NCI-H2107 treated with DMSO at 0.1 percent for 48 hours (cell line): ENCODE measurements around the gene TANGO6.
"Not testable (repeated sequence)": the region's sequence is repeated elsewhere in the genome, so short reads cannot be mapped to it uniquely, and the experiment has no call there.

Experiments used
- DNase-seq: peaks from one replicate; lab custom pipeline; 2025; ENCODE audit not compliant: unreplicated experiment; lab: John Stamatoyannopoulos, UW

The TANGO6 gene

DNA sequence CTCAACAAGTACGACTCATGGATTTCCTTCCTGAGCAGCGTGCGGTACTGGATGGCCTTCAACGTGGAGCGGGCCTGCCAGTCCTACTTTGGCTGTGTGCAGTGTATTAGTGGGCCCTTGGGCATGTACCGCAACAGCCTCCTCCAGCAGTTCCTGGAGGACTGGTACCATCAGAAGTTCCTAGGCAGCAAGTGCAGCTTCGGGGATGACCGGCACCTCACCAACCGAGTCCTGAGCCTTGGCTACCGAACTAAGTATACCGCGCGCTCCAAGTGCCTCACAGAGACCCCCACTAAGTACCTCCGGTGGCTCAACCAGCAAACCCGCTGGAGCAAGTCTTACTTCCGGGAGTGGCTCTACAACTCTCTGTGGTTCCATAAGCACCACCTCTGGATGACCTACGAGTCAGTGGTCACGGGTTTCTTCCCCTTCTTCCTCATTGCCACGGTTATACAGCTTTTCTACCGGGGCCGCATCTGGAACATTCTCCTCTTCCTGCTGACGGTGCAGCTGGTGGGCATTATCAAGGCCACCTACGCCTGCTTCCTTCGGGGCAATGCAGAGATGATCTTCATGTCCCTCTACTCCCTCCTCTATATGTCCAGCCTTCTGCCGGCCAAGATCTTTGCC lies 271.1 kb downstream of the TANGO6 start:
- no peak for DNase-seq

DNA sequence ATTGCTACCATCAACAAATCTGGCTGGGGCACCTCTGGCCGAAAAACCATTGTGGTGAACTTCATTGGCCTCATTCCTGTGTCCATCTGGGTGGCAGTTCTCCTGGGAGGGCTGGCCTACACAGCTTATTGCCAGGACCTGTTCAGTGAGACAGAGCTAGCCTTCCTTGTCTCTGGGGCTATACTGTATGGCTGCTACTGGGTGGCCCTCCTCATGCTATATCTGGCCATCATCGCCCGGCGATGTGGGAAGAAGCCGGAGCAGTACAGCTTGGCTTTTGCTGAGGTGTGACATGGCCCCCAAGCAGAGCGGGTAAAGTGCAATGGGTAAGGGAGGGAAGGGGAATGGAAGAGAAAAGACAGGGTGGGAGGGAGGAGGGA lies 271.6 kb downstream of the TANGO6 start:
- no peak for DNase-seq

DNA sequence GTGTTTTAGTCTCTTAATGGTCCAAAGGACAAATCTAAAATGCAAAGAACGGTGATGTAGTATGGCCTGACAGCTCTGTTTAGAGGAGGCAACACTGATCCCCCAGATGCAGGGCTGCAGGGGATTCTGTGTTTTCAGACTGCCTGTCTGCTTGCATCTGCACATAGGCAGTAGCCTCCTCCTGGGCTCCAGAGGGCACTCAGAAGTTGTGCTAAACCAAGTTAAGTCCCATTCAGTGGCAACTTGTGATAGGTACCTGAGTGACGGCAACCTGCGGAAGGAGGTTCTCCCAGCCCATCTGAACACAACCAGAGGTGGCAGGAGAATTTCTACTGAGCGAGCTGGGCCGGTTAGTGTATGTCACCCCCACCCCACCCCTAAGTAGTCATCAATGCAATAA lies 272.0 kb downstream of the TANGO6 start:
- no peak for DNase-seq

DNA sequence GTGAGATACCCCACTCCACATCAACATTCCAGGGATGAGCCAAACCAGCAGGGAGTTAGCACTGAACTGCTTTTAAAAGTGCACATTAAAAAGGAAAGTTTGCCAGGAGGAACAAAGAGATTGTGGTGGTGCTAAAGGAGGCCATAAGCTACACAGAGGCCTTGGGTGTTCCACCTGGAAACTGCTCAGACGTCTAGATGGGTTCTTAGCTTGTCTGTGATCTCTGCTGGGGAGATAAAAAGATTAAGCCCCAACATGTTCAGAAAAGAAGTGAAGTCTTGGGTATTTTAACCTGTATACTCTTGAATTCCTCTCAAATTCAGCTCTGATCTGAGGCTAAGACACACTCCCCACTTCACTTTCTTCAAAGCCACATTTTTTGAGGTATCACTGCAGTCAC lies 272.5 kb downstream of the TANGO6 start:
- no peak for DNase-seq

DNA sequence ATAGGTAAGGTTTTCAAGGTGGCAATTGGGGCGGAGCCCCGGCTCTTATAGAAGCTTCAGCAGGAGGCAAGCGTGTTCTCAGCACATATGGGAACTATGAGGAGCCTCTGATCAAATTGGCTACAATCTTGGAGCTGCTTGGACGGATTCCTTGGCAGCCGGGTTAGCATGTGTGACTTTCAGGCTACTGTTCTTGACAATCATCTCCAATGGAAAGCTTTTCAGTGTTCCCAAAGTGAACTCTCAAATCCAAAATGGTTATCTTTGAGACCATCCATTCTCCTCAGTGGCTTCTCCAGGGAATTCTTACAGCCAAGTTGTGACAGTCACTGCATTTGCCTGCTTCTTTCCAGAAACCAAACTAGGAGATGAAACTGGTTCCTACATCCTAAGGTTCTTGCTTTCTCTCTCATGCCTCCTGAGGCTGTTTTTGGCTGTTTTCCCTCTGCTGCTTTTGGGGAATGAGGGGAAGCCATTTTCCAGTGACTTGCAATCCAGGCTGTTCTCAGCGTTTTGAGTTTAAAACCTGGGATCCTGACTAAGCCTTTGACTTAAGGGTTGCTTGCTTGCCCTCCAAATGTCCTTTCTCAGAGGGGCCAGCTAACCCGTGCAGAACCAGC lies 273.0 kb downstream of the TANGO6 start:
- DNase-seq, result no peak

DNA sequence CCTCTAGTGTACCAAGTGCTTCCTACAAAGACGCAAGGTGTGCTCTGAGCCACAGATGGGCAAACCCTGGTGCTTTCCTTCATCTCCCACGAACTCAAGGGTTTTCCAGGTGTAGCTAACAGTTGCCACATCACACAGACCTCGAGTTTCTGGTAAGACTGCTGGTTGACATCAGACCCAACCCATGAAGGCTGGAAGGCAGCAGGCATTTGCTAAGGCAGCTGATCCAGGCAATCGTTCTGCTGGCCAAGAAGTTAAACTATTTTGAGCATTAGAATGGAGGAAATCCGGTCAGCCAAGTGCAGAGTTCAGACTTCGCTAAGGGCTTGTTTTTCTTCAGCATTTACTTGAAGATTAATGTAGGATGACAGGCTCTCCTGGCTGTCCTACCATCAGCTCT lies 273.6 kb downstream of the TANGO6 start:
- no peak for DNase-seq

DNA sequence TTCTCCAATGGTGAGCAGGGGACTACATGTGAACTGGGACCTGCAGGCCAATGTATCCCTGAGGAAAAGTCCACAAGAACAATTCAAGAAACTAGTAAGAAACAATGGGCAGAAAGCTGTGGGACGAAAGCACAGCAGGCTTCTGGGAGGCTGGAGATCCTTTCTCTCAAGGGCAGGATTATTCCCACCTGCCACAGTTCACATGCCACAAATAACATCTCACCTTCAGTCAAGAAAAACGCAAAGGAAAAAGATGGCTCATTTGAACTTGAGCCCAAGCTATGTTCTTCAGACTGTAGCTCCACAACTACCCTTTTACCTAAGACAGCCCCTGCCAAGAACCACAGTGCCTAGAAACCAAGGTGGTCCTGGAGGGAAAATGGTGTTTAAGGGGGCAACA lies 275.1 kb downstream of the TANGO6 start:
- DNase-seq, result no peak

DNA sequence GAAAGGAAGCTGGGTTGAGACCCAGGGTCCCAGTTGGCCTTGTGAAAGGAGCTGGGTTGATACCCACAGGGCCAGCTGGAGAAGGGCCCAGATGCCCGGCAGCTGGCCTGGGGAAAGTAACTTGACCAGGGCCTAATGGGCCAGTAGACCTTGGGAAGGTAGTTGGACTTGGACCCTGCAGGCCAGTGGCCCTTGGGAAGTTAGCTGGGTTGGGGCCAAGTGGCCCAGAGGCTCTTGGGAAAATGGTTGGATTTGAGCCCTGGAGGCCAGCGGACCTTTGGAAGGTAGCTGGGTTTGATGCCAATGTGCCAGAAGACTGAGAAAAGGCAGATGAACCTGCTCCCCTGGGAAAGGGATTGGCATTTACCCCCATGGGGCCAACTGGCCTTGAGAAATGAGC lies 275.7 kb downstream of the TANGO6 start:
- DNase-seq, result no peak

DNA sequence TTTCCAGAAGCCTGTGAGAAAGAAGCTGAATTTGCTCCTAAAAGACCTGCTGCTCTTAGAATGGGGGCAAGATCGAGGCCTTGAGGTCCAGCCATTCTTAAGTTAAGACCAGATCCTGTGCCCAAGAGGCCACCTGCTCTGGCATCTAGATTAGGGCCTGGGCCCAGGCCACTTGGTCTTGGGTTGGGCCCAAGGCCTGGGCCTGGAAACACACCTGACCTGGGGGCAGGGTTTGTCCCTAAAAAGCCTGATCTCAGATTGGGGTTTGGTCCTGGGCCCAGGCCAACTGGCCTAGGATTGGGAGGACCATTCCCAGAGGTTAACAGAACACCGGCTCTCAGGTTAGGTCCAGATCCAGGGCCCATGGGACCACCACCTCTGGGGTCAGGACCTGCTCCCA lies 276.2 kb downstream of the TANGO6 start:
- DNase-seq, result no peak

DNA sequence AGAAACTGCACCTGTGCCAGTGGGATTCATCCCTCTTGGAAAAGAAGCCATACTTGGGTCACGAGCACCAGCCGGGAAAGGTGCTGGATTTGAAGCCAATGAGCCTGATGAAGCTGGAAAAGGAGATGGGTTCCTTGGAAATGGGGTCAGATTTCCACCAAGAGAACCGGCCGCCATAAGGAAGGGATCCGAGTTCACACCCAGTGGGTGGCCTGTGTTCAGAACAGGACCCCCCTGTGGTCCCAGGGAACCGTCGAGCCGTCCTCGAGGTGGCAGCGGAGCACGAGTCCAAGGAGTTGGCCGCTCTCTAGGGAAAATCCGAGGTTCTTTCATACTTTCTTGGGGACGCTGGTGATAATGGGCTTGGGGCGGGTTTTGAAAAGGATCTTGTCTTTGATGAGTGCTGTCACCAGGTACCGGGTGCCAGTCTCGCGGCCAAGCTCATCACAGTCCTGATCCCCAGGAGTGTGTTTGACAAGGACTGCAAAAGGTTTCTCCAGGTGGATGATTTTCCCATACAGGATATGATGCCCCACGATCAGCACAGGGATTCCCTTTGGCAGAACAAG lies 276.8 kb downstream of the TANGO6 start:
- DNase-seq, result no peak

DNA sequence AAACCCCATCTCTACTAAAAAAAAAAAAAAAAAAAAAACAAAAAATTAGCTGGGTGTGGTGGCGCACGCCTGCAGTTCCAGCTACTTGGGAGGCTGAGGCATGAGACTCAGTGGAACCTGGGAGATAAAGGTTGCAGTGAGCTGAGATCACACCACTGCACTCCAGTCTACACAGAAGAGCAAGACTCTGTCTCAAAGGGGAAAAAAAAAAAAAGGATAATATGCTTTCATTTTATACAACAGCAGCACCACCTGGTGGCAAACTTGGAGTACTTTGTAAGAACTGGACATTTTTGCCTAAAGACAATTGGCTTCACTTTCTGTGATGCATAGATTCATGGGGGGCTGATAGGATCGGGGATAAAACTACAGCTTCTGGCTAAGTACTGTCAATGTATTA lies 280.6 kb downstream of the TANGO6 start:
- peak; percentile 61 for DNase-seq

DNA sequence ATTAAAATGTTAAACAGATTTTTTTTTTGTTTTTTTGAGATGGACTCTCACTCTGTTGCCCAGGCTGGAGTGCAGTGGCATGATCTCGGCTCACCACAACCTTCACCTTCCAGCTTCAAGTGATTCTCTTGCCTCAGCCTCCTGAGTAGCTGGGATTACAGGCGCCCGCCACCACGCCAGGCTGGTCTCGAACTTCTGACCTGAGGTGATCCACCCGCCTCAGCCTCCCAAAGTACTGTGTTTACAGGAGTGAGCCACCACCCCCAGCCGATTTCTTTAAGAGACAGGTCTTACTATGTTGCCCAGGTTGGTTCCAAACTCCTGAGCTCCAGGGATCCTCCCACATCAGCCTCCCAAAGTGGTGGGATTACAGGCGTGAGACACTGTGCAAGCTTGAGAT lies 281.1 kb downstream of the TANGO6 start:
- not testable (repeated sequence) for DNase-seq

DNA sequence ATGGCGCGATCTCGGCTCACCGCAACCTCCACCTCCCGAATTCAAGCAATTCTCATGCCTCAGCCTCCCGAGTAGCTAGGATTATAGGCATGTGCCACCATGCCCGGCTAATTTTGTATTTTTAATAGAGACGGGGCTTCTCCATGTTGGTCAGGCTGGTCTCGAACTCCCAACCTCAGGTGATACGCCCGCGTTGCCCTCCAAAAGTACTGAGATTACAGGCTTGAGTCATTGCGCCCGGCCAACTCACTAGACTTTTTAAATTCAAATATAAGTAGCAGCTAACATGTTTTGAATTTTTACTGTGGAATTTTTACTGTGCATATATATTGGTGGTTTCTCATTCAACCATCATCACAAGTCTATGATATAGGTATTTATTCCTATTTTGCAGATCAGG lies 281.6 kb downstream of the TANGO6 start:
- not testable (repeated sequence) for DNase-seq

DNA sequence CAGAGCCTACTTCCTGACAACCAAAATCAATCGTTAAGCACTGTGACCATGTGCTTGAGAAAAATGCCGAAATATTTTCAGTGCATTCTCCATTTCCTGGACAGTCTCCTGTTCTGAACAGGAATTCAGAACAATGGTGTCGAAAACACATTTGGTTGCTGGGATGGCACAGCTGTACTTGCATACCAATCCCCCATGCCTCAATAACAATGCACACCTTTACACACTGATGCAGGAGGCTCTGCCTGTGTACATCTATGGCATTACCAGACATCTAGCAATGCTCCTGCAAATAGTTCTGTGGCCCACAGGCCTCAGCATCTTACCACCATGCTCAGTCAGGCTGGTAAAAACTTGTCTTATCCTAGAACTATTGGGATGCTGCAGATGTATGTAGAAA lies 282.9 kb downstream of the TANGO6 start:
- DNase-seq, result no peak

DNA sequence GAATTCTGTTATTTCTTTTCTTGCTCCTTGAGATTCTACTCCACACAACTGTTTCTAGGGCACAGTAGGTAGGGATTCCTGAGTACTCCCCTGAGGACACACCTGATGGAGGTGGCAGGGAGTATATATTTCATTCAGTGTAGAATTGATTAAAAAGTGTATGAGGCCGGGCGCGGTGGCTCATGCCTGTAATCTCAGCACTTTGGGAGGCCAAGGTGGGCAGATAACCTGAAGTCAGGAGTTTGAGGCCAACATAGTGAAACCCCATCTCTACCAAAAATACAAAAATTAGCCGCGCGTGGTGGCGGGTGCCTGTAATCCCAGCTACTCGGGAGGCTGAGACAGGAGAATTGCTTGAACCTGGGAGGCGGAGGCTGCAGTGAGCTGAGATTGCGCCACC lies 283.5 kb downstream of the TANGO6 start:
- DNase-seq, result not testable (repeated sequence)

DNA sequence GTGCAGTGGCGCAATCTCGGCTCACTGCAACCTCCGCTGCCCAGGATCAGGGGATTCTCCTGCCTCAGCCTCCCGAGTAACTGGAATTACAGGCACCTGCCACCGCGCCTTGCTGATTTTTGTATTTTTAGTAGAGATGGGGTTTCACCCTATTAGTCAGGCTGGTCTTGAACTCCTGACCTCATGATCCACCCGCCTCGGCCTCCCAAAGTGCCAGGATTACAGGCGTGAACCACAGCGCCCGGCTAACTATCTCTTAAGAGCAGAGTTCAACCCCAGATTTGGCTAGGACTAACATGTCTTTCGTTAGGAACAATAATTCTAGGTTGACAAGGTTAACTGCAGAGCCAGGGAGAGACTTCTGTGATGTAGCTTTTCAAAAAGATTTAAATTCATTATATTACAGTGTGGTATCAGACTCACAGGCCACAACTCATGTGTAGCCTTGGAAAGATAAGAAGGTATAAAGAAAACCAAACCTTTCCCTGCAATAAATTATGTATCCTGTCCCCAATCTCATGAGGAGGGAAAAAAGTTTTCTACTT lies 284.7 kb downstream of the TANGO6 start:
- DNase-seq, result no peak

DNA sequence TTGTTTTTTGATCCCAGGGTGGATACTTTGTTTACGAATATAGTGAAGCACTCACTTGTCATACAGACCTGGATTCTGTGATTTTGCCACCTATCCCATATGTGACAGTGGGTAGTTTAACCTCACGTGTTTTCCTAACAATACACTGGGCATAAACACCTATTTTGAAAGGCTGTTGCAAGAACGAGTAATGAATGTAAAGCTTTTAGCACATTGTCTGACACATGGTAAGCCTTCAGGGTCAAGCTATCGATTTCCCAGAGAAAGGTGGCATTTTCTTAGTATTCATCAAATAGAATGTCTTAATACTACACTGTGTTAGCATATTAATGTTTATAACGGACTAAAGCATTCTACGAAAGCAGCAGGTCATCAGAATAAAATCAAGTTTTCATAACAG lies 287.1 kb downstream of the TANGO6 start:
- no peak for DNase-seq

DNA sequence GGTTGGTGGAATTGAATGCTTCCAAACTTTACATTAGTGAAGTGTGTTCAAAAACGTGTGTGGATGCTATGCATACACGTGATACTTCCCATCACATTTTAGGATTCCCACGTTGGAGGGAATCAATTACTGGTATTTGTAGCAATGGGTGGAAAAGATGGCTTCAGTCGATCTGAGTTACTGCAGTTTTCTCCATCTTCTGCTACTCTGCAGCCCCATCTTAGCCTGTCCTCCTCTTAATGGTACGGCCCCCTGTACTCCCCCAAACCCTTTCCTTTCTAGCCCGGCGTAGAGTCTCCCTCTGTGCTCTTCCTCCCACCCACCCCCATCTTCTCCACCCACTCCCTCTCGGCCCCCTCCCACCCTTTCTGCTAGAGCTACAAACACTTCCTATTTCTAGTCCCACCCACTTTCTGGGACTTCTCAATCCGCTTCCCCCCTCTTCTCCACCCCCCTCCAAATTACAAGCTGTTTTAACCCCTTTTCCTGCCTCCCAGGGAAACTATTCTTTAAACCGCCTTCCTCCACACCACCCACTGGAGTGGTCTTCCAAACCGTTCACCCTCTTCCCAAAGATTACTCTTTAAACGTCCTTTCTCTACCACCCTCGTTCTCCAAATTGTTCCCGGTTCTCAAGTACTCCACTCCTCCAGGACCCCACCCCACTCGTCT lies 288.0 kb downstream of the TANGO6 start:
- DNase-seq, result no peak

DNA sequence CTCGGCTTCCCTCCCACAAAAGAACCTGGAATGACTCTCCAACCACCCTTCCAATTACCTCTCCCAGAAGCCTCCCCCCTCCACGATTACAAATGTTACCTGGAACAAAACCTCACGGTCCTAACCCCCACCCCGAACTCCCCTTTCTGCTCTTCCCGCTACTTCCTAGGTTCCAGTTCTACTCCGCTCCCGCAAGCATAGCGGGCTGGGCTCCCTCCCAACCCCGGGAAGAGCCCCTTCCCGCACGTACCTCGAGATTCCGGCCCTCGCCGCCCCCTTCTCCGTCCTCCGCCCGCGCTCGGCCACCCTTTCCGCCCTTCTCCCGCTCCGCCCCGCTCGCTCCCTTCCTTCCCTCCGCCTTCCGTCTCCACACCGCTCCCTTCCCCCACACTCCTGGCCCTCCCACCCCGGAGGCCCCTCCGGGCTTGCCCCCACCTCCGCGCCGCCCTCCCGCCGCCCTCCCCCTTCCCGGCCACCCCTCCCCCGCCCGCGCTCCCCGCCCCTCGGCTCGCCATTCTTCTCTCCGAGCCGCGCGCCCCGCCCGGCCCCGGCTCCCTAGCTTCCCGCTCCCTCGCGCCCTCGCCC lies 288.6 kb downstream of the TANGO6 start:
- DNase-seq, result peak; percentile 23

DNA sequence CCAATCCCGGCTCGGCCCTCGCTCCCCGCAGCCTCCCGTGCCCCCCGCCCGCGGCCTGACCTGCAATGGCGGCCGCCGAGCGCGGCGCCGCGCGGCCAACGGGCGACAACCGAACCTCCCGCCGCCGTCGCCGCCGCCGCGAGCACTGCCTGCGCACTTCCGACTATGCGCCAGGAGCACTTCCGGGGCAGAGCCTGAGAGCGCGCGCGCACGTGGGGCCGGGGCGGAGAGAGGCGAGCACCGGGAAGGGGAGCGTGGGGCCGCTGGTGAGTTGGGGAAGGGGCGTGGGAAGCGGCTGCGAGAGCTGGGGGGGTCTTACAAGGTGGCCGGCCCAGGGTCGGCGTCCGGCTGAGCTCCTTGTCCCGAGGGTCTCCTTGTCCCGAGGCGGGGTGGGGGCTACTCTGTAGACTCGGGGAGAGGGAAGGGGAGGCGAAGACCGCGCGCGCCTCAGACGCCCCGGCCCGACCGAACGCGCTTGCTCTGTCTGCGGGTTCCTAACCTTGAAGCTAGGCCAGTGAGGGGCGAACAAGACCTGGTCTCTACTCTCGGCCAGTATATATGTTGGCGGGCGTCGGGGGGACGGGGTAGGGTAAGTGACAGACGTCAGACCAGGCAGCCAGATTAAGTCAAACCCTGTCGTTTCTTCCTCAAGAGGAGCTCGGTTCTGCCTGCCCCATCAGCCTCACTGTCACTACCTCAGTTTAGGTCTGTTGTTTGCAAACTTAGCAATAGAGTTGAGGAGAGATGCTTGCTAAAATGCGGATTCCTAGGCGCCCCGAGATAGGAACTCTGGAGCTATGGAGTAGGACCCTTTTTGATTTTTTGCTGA lies 289.3 kb downstream of the TANGO6 start, which contains the start of the genes CHTF8 and UTP4:
Gene CHTF8, minus strand, starts transcription at position 165 of the 829 bp plus-strand sequence. CDS start 11,130 bp downstream, outside the sequence.
Gene UTP4, plus strand, starts transcription at position 226 of the 829 bp plus-strand sequence. CDS start 811 bp downstream, outside the sequence.
- peak; percentile 22 for DNase-seq
